Measurements from ENCODE around the gene ZNF367. TPM values are rescaled to one million over a fixed set of nuclear protein-coding genes. Genes with fewer than 3 reads are reported as not detected.

Gene ZNF367
- total RNA-seq, 1 donor from 2014 or later, result 5.3 TPM

- DNase-seq (ENCODE audit: low spot score, unreplicated experiment), result no peak
- no peaks in the 10 kb centered on the region for H3K27me3 Mint-ChIP-seq
- H3K4me1 Mint-ChIP-seq (ENCODE audit: low read depth), result no peaks in the 10 kb centered on the region
- no peak overlapping the region for H3K27ac Mint-ChIP-seq
- H3K36me3 Mint-ChIP-seq (ENCODE audit: insufficient read depth), result peaks cover 1% of the 10 kb centered on the region
- no peaks in the 10 kb centered on the region for H3K9me3 Mint-ChIP-seq (ENCODE audit: low read depth)
- no peak overlapping the region for H3K4me3 Mint-ChIP-seq (ENCODE audit: low read depth)
- TF ChIP-seq CTCF (IDR thresholded peaks at IDR 0.05; ENCODE audit: unreplicated experiment), result no peak
These were observed 18.4 kb upstream of the ZNF367 start for GRCh38 chr9:96436456-96437126.

- no peak for TF ChIP-seq CTCF (IDR thresholded peaks at IDR 0.05; ENCODE audit: unreplicated experiment)
- Mint-ChIP-seq H3K27me3 (no peaks in the 10 kb centered on the region), H3K36me3 (ENCODE audit: insufficient read depth) (peaks cover 1% of the 10 kb centered on the region), H3K9me3 (ENCODE audit: low read depth) (no peaks in the 10 kb centered on the region), H3K27ac (no peak overlapping the region), H3K4me1 (ENCODE audit: low read depth) (no peaks in the 10 kb centered on the region), H3K4me3 (ENCODE audit: low read depth) (no peak overlapping the region)
- no peak for DNase-seq (ENCODE audit: low spot score, unreplicated experiment)
These were observed 17.9 kb upstream of the ZNF367 start for GRCh38 chr9:96436063-96436455.

- DNase-seq (ENCODE audit: low spot score, unreplicated experiment), result no peak
- H3K27me3 Mint-ChIP-seq, result no peaks in the 10 kb centered on the region
These were observed 17.2 kb upstream of the ZNF367 start for GRCh38 chr9:96435345-96435744.

GRCh38 chr9:96430377-96430776 lies 12.2 kb upstream of the ZNF367 start:
- Mint-ChIP-seq H3K4me3 (ENCODE audit: low read depth) (no peak overlapping the region), H3K27ac (no peak overlapping the region), H3K36me3 (ENCODE audit: insufficient read depth) (peaks cover 1% of the 10 kb centered on the region), H3K4me1 (ENCODE audit: low read depth) (no peaks in the 10 kb centered on the region), H3K9me3 (ENCODE audit: low read depth) (no peaks in the 10 kb centered on the region), H3K27me3 (no peaks in the 10 kb centered on the region)
- no peak for TF ChIP-seq CTCF (IDR thresholded peaks at IDR 0.05; ENCODE audit: unreplicated experiment)
- DNase-seq (ENCODE audit: low spot score, unreplicated experiment), result no peak

More at GRCh38 chr9:96435345-96435744, 17.2 kb upstream of the ZNF367 start:
- no peak overlapping the region for H3K4me3 Mint-ChIP-seq (ENCODE audit: low read depth)
- H3K36me3 Mint-ChIP-seq (ENCODE audit: insufficient read depth), result peaks cover 1% of the 10 kb centered on the region
- H3K27ac Mint-ChIP-seq, result no peak overlapping the region
- no peak for TF ChIP-seq CTCF (IDR thresholded peaks at IDR 0.05; ENCODE audit: unreplicated experiment)
- H3K9me3 Mint-ChIP-seq (ENCODE audit: low read depth), result no peaks in the 10 kb centered on the region
- no peaks in the 10 kb centered on the region for H3K4me1 Mint-ChIP-seq (ENCODE audit: low read depth)

GRCh38 chr9:96429732-96430131 lies 11.6 kb upstream of the ZNF367 start:
- H3K4me3 Mint-ChIP-seq (ENCODE audit: low read depth), result no peak overlapping the region
- no peaks in the 10 kb centered on the region for H3K27me3 Mint-ChIP-seq
- H3K36me3 Mint-ChIP-seq (ENCODE audit: insufficient read depth), result peaks cover 1% of the 10 kb centered on the region
- H3K4me1 Mint-ChIP-seq (ENCODE audit: low read depth), result no peaks in the 10 kb centered on the region
- no peak for TF ChIP-seq CTCF (IDR thresholded peaks at IDR 0.05; ENCODE audit: unreplicated experiment)
- H3K9me3 Mint-ChIP-seq (ENCODE audit: low read depth), result no peaks in the 10 kb centered on the region
- DNase-seq (ENCODE audit: low spot score, unreplicated experiment), result no peak
- H3K27ac Mint-ChIP-seq, result no peak overlapping the region
